Measurements from ENCODE around the gene PPM1D.

The PPM1D gene

DNA sequence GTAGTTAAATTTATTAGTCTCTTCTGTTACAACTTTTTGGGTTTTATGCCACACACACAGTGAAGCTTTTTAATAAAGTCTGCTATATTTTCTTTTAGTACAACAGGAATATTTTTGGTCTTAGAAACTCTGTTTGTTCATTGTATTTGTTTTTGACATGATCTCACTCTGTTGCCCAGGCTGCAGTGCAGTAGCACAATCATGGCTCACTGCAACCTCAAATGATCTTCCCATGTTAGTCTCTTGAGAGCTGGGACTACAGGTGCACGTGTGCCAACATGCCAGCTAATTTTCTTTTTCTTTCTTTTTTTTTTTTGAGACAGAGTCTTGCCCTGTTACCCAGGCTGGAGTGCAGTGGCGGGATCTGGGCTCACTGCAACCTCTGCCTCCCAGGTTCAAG lies 27.1 kb downstream of the PPM1D start:
- Histone ChIP-seq H3K36me3 (ENCODE audit: insufficient read depth, low read length) (no peaks in the 10 kb centered on the region), H3K4me3 (ENCODE audit: low read length) (no peak overlapping the region), H3K4me2 (ENCODE audit: low read length) (no peak overlapping the region), H3K4me1 (ENCODE audit: control insufficient read depth, insufficient read depth, low read length) (peaks cover 8% of the 10 kb centered on the region), H3K27me3 (ENCODE audit: control insufficient read depth, insufficient read depth, low read length) (no peaks in the 10 kb centered on the region), H3K9me3 (replicated peaks; ENCODE audit: low read length) (no peaks in the 10 kb centered on the region), H3K9ac (ENCODE audit: low read depth, low read length) (no peak overlapping the region)

DNA sequence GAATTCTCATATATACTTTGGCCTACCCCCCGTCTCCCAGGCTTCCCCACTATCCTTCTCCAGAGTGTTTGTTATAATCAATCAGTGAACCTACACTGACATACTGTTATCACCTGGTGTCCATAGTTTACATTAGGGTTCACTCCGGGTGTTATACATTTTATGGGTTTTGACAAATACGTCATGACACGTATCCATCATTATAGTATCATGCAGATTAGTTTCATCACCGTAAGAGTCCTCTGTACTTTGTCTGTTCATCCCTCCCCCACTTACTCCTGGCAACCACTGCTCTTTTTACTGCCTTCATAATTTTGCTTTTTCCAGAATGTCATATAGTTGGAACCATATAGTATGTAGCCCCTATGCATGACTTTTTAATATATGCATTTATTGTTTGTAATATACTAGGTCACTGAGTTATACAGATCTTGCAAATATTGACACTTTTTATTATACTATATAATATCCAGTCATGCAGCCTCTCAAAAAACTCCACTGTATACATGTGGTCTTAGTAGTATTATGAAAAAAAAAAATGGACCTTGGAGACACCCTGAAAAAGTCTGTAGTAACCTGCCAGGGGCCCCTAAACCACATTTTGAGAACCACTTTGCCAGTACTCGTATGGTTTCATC lies 28.4 kb downstream of the PPM1D start:
- Histone ChIP-seq H3K9ac (ENCODE audit: low read depth, low read length) (no peak overlapping the region), H3K9me3 (replicated peaks; ENCODE audit: low read length) (no peaks in the 10 kb centered on the region), H3K36me3 (ENCODE audit: insufficient read depth, low read length) (no peaks in the 10 kb centered on the region), H3K4me1 (ENCODE audit: control insufficient read depth, insufficient read depth, low read length) (peaks cover 8% of the 10 kb centered on the region), H3K4me2 (ENCODE audit: low read length) (no peak overlapping the region), H3K27me3 (ENCODE audit: control insufficient read depth, insufficient read depth, low read length) (no peaks in the 10 kb centered on the region), H3K4me3 (ENCODE audit: low read length) (no peak overlapping the region)

- H3K4me2 ChIP-seq (ENCODE audit: low read length) = no peak overlapping the region
- H3K4me1 ChIP-seq (ENCODE audit: control insufficient read depth, insufficient read depth, low read length) = peaks cover 8% of the 10 kb centered on the region
- H3K9ac ChIP-seq (ENCODE audit: low read depth, low read length) = no peak overlapping the region
- H3K27me3 ChIP-seq (ENCODE audit: control insufficient read depth, insufficient read depth, low read length) = no peaks in the 10 kb centered on the region
- H3K4me3 ChIP-seq (ENCODE audit: low read length) = no peak overlapping the region
- no peaks in the 10 kb centered on the region for H3K9me3 ChIP-seq (replicated peaks; ENCODE audit: low read length)
- no peaks in the 10 kb centered on the region for H3K36me3 ChIP-seq (ENCODE audit: insufficient read depth, low read length)
These were observed 29.1 kb downstream of the PPM1D start for GRCh38 chr17:60629120-60629519.

DNA sequence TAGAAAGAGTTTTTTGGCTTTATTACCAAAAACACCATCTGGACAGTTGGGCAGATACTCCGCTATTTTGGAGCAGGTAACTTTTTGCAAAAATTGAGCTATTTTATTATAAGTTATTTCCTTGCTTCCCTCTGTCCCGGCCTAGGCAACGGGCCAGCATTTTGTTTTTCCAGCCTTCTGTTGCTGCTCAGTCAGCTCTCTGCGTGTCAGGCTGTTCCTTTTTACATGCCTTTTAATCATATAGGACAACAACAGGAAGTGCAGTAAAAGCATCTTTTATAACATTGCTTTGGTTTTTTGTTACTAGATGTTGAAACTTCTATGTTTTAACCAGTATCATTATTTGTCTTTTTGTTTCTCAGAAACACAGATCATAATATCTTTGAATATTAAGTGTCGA lies 30.4 kb downstream of the PPM1D start:
- Histone ChIP-seq H3K27me3 (ENCODE audit: control insufficient read depth, insufficient read depth, low read length) (no peaks in the 10 kb centered on the region), H3K9me3 (replicated peaks; ENCODE audit: low read length) (no peaks in the 10 kb centered on the region), H3K4me3 (ENCODE audit: low read length) (no peak overlapping the region), H3K9ac (ENCODE audit: low read depth, low read length) (no peak overlapping the region), H3K4me1 (ENCODE audit: control insufficient read depth, insufficient read depth, low read length) (peaks cover 8% of the 10 kb centered on the region), H3K4me2 (ENCODE audit: low read length) (no peak overlapping the region), H3K36me3 (ENCODE audit: insufficient read depth, low read length) (no peaks in the 10 kb centered on the region)

DNA sequence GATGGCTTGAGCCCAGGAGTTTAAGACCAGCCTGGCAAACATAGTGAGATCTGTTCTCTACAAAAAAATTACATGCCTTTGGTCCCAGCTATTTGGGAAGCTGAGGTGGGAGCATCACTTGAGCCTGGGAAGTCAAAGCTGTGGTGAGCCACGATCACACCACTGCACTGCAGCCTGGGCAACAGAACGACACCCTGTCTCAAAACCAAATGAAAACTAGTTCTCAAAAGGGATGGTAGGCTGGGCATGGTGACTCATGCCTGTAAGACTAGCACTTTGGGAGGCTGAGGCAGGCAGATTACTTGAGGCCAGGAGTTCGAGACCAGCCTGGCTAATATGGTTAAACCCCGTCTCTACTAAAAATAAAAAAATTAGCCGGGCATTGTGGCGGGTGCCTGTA lies 31.1 kb downstream of the PPM1D start:
- no peak overlapping the region for H3K4me3 ChIP-seq (ENCODE audit: low read length)
- peaks cover 3% of the 10 kb centered on the region for H3K36me3 ChIP-seq (ENCODE audit: insufficient read depth, low read length)
- no peak overlapping the region for H3K9ac ChIP-seq (ENCODE audit: low read depth, low read length)
- peaks cover 8% of the 10 kb centered on the region for H3K4me1 ChIP-seq (ENCODE audit: control insufficient read depth, insufficient read depth, low read length)
- H3K4me2 ChIP-seq (ENCODE audit: low read length) = no peak overlapping the region
- no peaks in the 10 kb centered on the region for H3K27me3 ChIP-seq (ENCODE audit: control insufficient read depth, insufficient read depth, low read length)
- no peaks in the 10 kb centered on the region for H3K9me3 ChIP-seq (replicated peaks; ENCODE audit: low read length)

- no peaks in the 10 kb centered on the region for H3K27me3 ChIP-seq (ENCODE audit: control insufficient read depth, insufficient read depth, low read length)
- peaks cover 5% of the 10 kb centered on the region for H3K4me1 ChIP-seq (ENCODE audit: control insufficient read depth, insufficient read depth, low read length)
- peaks cover 11% of the 10 kb centered on the region for H3K36me3 ChIP-seq (ENCODE audit: insufficient read depth, low read length)
- H3K9me3 ChIP-seq (replicated peaks; ENCODE audit: low read length) = no peaks in the 10 kb centered on the region
- no peak overlapping the region for H3K9ac ChIP-seq (ENCODE audit: low read depth, low read length)
- H3K4me2 ChIP-seq (ENCODE audit: low read length) = no peak overlapping the region
- H3K4me3 ChIP-seq (ENCODE audit: low read length) = no peak overlapping the region
These were observed 37.7 kb downstream of the PPM1D start for GRCh38 chr17:60637683-60638082.

DNA sequence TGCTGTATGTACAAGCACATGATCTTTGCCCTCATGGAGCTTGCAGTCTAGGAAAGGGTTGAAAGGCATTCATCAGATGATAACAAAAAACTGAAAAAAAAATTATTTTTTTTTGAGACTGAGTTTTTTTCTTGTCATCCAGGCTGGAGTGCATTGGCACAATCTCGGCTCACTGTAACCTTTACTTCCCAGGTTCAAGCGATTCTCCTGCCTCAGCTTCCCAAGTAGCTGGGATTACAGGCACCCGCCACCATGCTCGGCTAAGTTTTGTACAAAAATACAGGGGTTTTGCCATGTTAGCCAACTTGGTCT lies 39.0 kb downstream of the PPM1D start:
- Histone ChIP-seq H3K9me3 (replicated peaks; ENCODE audit: low read length) (no peaks in the 10 kb centered on the region), H3K4me1 (ENCODE audit: control insufficient read depth, insufficient read depth, low read length) (peaks cover 5% of the 10 kb centered on the region), H3K27me3 (ENCODE audit: control insufficient read depth, insufficient read depth, low read length) (no peaks in the 10 kb centered on the region), H3K4me2 (ENCODE audit: low read length) (no peak overlapping the region), H3K4me3 (ENCODE audit: low read length) (no peak overlapping the region), H3K36me3 (ENCODE audit: insufficient read depth, low read length) (peaks cover 11% of the 10 kb centered on the region), H3K9ac (ENCODE audit: low read depth, low read length) (no peak overlapping the region)

- Histone ChIP-seq H3K4me3 (ENCODE audit: low read length) (no peak overlapping the region), H3K9ac (ENCODE audit: low read depth, low read length) (no peak overlapping the region), H3K9me3 (replicated peaks; ENCODE audit: low read length) (no peaks in the 10 kb centered on the region), H3K27me3 (ENCODE audit: control insufficient read depth, insufficient read depth, low read length) (no peaks in the 10 kb centered on the region), H3K4me2 (ENCODE audit: low read length) (no peak overlapping the region), H3K4me1 (ENCODE audit: control insufficient read depth, insufficient read depth, low read length) (peaks cover 5% of the 10 kb centered on the region), H3K36me3 (ENCODE audit: insufficient read depth, low read length) (peaks cover 11% of the 10 kb centered on the region)
These were observed 40.5 kb downstream of the PPM1D start for GRCh38 chr17:60640503-60640902.

DNA sequence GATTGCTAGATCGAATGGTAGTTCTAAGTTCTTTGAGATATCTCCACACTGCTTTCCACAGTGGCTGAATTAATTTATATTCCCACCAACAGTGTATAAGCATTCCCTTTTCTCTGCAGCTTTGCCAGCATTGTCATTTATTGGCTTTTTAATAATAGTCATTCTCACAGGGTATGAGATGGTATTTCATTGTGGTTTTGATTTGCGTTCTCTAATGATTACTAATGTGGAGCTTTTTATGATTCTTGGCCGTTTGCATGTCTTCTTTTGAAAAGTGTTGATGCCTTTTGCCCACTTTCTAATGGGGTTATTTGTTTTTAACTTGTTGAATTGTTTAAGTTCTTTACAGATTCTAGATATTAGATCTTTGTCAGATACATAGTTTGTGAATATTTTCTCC lies 41.1 kb downstream of the PPM1D start:
- Histone ChIP-seq H3K36me3 (ENCODE audit: insufficient read depth, low read length) (peaks cover 8% of the 10 kb centered on the region), H3K9ac (ENCODE audit: low read depth, low read length) (no peak overlapping the region), H3K9me3 (replicated peaks; ENCODE audit: low read length) (no peaks in the 10 kb centered on the region), H3K4me3 (ENCODE audit: low read length) (no peak overlapping the region), H3K4me2 (ENCODE audit: low read length) (no peak overlapping the region), H3K27me3 (ENCODE audit: control insufficient read depth, insufficient read depth, low read length) (no peaks in the 10 kb centered on the region), H3K4me1 (ENCODE audit: control insufficient read depth, insufficient read depth, low read length) (peaks cover 5% of the 10 kb centered on the region)

GRCh38 chr17:60641810-60642220 lies 41.8 kb downstream of the PPM1D start:
- no peaks in the 10 kb centered on the region for H3K9me3 ChIP-seq (replicated peaks; ENCODE audit: low read length)
- H3K4me2 ChIP-seq (ENCODE audit: low read length) = no peak overlapping the region
- H3K4me3 ChIP-seq (ENCODE audit: low read length) = no peak overlapping the region
- no peak overlapping the region for H3K9ac ChIP-seq (ENCODE audit: low read depth, low read length)
- H3K4me1 ChIP-seq (ENCODE audit: control insufficient read depth, insufficient read depth, low read length) = peaks cover 5% of the 10 kb centered on the region
- H3K27me3 ChIP-seq (ENCODE audit: control insufficient read depth, insufficient read depth, low read length) = no peaks in the 10 kb centered on the region
- H3K36me3 ChIP-seq (ENCODE audit: insufficient read depth, low read length) = peaks cover 8% of the 10 kb centered on the region

GRCh38 chr17:60645918-60646523 lies 46.0 kb downstream of the PPM1D start:
- H3K4me3 ChIP-seq (ENCODE audit: low read length) = no peak overlapping the region
- peaks cover 5% of the 10 kb centered on the region for H3K4me1 ChIP-seq (ENCODE audit: control insufficient read depth, insufficient read depth, low read length)
- peaks cover 7% of the 10 kb centered on the region for H3K36me3 ChIP-seq (ENCODE audit: insufficient read depth, low read length)
- H3K4me2 ChIP-seq (ENCODE audit: low read length) = no peak overlapping the region
- no peak overlapping the region for H3K9ac ChIP-seq (ENCODE audit: low read depth, low read length)
- H3K9me3 ChIP-seq (replicated peaks; ENCODE audit: low read length) = no peaks in the 10 kb centered on the region
- H3K27me3 ChIP-seq (ENCODE audit: control insufficient read depth, insufficient read depth, low read length) = no peaks in the 10 kb centered on the region

DNA sequence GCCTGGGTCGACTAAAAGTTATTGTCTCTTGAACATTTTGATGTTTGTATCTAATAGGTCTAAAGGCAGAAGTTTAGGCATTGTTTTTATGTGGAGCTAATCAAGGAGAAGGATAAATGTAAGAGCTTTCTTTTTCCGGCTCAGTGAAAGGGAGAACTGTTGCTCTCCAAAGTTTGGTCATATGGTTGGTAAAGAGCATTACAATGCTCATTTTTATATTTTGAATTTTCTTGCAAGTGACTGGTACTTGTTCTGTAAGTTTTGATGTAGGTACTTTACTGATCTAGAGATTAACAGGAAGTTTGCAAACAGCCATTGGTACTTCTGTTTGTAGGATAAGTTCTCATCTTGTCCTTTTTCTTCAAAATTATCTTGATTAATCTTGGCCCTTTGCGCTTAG lies 46.7 kb downstream of the PPM1D start:
- Histone ChIP-seq H3K9ac (ENCODE audit: low read depth, low read length) (no peak overlapping the region), H3K36me3 (ENCODE audit: insufficient read depth, low read length) (peaks cover 7% of the 10 kb centered on the region), H3K9me3 (replicated peaks; ENCODE audit: low read length) (no peaks in the 10 kb centered on the region), H3K4me2 (ENCODE audit: low read length) (no peak overlapping the region), H3K27me3 (ENCODE audit: control insufficient read depth, insufficient read depth, low read length) (no peaks in the 10 kb centered on the region), H3K4me3 (ENCODE audit: low read length) (no peak overlapping the region), H3K4me1 (ENCODE audit: control insufficient read depth, insufficient read depth, low read length) (peaks cover 3% of the 10 kb centered on the region)
